DMS53 (cell line): ENCODE data around the gene PTPN6.

Experiments
- DNase-seq: peaks from one replicate; lab custom pipeline; 2025; lab: John Stamatoyannopoulos, UW

The PTPN6 gene

GRCh38 chr12:6941782-6942181, 9.4 kb upstream of the PTPN6 start:
- DNase-seq = no peak

GRCh38 chr12:6942331-6942665, 8.9 kb upstream of the PTPN6 start:
- DNase-seq = peak; percentile 64

GRCh38 chr12:6943389-6943721, 7.8 kb upstream of the PTPN6 start:
- DNase-seq = peak; percentile 99

GRCh38 chr12:6943722-6944380, 7.3 kb upstream of the PTPN6 start, which contains the start of the genes C12orf57 and RNU7-1:
C12orf57 (plus strand) TSS chr12:6944022; CDS start chr12:6944122, 100 bp downstream.
RNU7-1 (plus strand) TSS chr12:6943816.
- DNase-seq = peak; percentile 98

- peak; percentile 100 for DNase-seq
These were observed 6.6 kb upstream of the PTPN6 start for GRCh38 chr12:6944381-6945186.

GRCh38 chr12:6945613-6946012, 5.5 kb upstream of the PTPN6 start:
- peak; percentile 69 for DNase-seq

- DNase-seq = peak; percentile 100
These were observed 4.9 kb upstream of the PTPN6 start for GRCh38 chr12:6946033-6946919.

- DNase-seq = no peak
These were observed 4.2 kb upstream of the PTPN6 start for GRCh38 chr12:6946920-6947374.

- DNase-seq = no peak
These were observed 3.5 kb upstream of the PTPN6 start for GRCh38 chr12:6947615-6948014.

- DNase-seq = no peak
These were observed 2.1 kb upstream of the PTPN6 start for GRCh38 chr12:6948873-6949594.

- no peak for DNase-seq
These were observed 755 bp upstream of the PTPN6 start for GRCh38 chr12:6950401-6950801.

GRCh38 chr12:6951551-6952120, 480 bp downstream of the PTPN6 start:
- no peak for DNase-seq

- no peak for DNase-seq
These were observed 1.1 kb downstream of the PTPN6 start for GRCh38 chr12:6952121-6952862.

GRCh38 chr12:6952863-6953441, 1.8 kb downstream of the PTPN6 start:
- DNase-seq = no peak

GRCh38 chr12:6953442-6954315, 2.5 kb downstream of the PTPN6 start:
- no peak for DNase-seq

GRCh38 chr12:6954316-6955107, 3.4 kb downstream of the PTPN6 start:
- no peak for DNase-seq

GRCh38 chr12:6955108-6956020, 4.2 kb downstream of the PTPN6 start:
- no peak for DNase-seq
